ENCODE data around the gene DUSP9. TPM values are rescaled to one million over a fixed set of nuclear protein-coding genes. Genes with fewer than 3 reads are reported as not detected.

DUSP9 gene
- total RNA-seq, 5 donors from 2014 or later (not counting 1 experiment from before 2014, with no cell fraction given), result 0.13 to 0.19 TPM; not detected in 3

- no CpG with 5 or more reads among the region's 9 CpGs for WGBS (ENCODE audit: insufficient coverage)
- H3K27me3 Mint-ChIP-seq, result peaks cover 3 to 15% of the 10 kb centered on the region in 2 donors
- H3K4me3 ChIP-seq (ENCODE audit: control insufficient read depth in 1 of 2, extremely low read depth in 1 of 2, low read length in 1 of 2), result no peak overlapping the region
- ChIA-PET CTCF (no interaction called here), POLR2A (no interaction called here)
- H3K27me3 ChIP-seq (replicated peaks in 1 of 2; ENCODE audit: control insufficient read depth in 2 of 2, extremely low read depth in 1 of 2, insufficient read depth in 2 of 2, low read length in 1 of 2), result peaks cover 0 to 11% of the 10 kb centered on the region in 2 experiments
- H3K36me3 Mint-ChIP-seq, result peaks cover 4% of the 10 kb centered on the region
- DNase-seq (no peak), ATAC-seq (replicated peaks in 1 of 4) (no peak)
- H3K4me1 Mint-ChIP-seq, result no peaks in the 10 kb centered on the region
- no peaks in the 10 kb centered on the region for H3K9me3 ChIP-seq
- no peak overlapping the region for H3K4me3 Mint-ChIP-seq
- H3K9me3 Mint-ChIP-seq, result peaks cover 0 to 5% (median 5%) of the 10 kb centered on the region in 3 donors
- H3K27ac Mint-ChIP-seq, result no peak overlapping the region
- H3K4me1 ChIP-seq (ENCODE audit: control insufficient read depth in 1 of 2, extremely low read depth in 1 of 2, insufficient read depth in 2 of 2, low read length in 2 of 2), result no peaks in the 10 kb centered on the region
- no peak overlapping the region for H3K27ac ChIP-seq (ENCODE audit: low read length)
- no peaks in the 10 kb centered on the region for H3K36me3 ChIP-seq (ENCODE audit: control insufficient read depth in 2 of 2, extremely low read depth in 1 of 2, insufficient read depth in 1 of 2, low read length in 1 of 2)
Observed at GRCh38 chrX:153634236-153634635, 12.8 kb upstream of the DUSP9 start.

- Histone ChIP-seq H3K4me3 (ENCODE audit: control insufficient read depth in 1 of 2, extremely low read depth in 1 of 2, low read length in 1 of 2) (no peak overlapping the region), H3K9me3 (no peaks in the 10 kb centered on the region), H3K27me3 (replicated peaks in 1 of 2; ENCODE audit: control insufficient read depth in 2 of 2, extremely low read depth in 1 of 2, insufficient read depth in 2 of 2, low read length in 1 of 2) (peaks cover 0 to 17% of the 10 kb centered on the region in 2 experiments), H3K4me1 (ENCODE audit: control insufficient read depth in 1 of 2, extremely low read depth in 1 of 2, insufficient read depth in 2 of 2, low read length in 2 of 2) (no peaks in the 10 kb centered on the region), H3K27ac (ENCODE audit: low read length) (no peak overlapping the region), H3K36me3 (ENCODE audit: control insufficient read depth in 2 of 2, extremely low read depth in 1 of 2, insufficient read depth in 1 of 2, low read length in 1 of 2) (no peaks in the 10 kb centered on the region)
- H3K4me3 Mint-ChIP-seq, result no peak overlapping the region
- 70% methylated on average over 4 of the region's 15 CpGs for WGBS (ENCODE audit: insufficient coverage)
- ChIA-PET POLR2A (no interaction called here), CTCF (no interaction called here)
- H3K36me3 Mint-ChIP-seq, result peaks cover 4% of the 10 kb centered on the region
- no peaks in the 10 kb centered on the region for H3K4me1 Mint-ChIP-seq
- H3K27me3 Mint-ChIP-seq, result peaks cover 3 to 15% of the 10 kb centered on the region in 2 donors
- ATAC-seq (replicated peaks in 1 of 4) (no peak), DNase-seq (no peak)
- H3K27ac Mint-ChIP-seq, result no peak overlapping the region
- H3K9me3 Mint-ChIP-seq, result peaks cover 0 to 5% (median 5%) of the 10 kb centered on the region in 3 donors
Observed at GRCh38 chrX:153634832-153635231, 12.2 kb upstream of the DUSP9 start.

- H3K4me3 ChIP-seq (ENCODE audit: control insufficient read depth in 1 of 2, extremely low read depth in 1 of 2, low read length in 1 of 2), result no peak overlapping the region
- peaks cover 3 to 15% of the 10 kb centered on the region in 2 donors for H3K27me3 Mint-ChIP-seq
- H3K9me3 ChIP-seq, result no peaks in the 10 kb centered on the region
- H3K4me3 Mint-ChIP-seq, result no peak overlapping the region
- DNase-seq (no peak), ATAC-seq (replicated peaks in 1 of 4) (no peak)
- 90% methylated on average over 4 of the region's 6 CpGs for WGBS (ENCODE audit: insufficient coverage)
- H3K27ac Mint-ChIP-seq, result no peak overlapping the region
- peaks cover 0 to 23% of the 10 kb centered on the region in 2 experiments for H3K27me3 ChIP-seq (replicated peaks in 1 of 2; ENCODE audit: control insufficient read depth in 2 of 2, extremely low read depth in 1 of 2, insufficient read depth in 2 of 2, low read length in 1 of 2)
- no peaks in the 10 kb centered on the region for H3K4me1 Mint-ChIP-seq
- peaks cover 0 to 5% (median 5%) of the 10 kb centered on the region in 3 donors for H3K9me3 Mint-ChIP-seq
- no peak overlapping the region for H3K27ac ChIP-seq (ENCODE audit: low read length)
- H3K4me1 ChIP-seq (ENCODE audit: control insufficient read depth in 1 of 2, extremely low read depth in 1 of 2, insufficient read depth in 2 of 2, low read length in 2 of 2), result no peaks in the 10 kb centered on the region
- H3K36me3 ChIP-seq (ENCODE audit: control insufficient read depth in 2 of 2, extremely low read depth in 1 of 2, insufficient read depth in 1 of 2, low read length in 1 of 2), result no peaks in the 10 kb centered on the region
- peaks cover 4% of the 10 kb centered on the region for H3K36me3 Mint-ChIP-seq
- CTCF ChIA-PET, result interaction anchor here in 1 of 2 donors (0.6 kb wide), 1 partner anchor 10 kb away, joined by 3 read pairs; no protein-coding TSS in a partner anchor
- POLR2A ChIA-PET, result no interaction called here
Observed at GRCh38 chrX:153635388-153635787, 11.6 kb upstream of the DUSP9 start.

- Histone ChIP-seq H3K9me3 (no peaks in the 10 kb centered on the region), H3K27me3 (replicated peaks in 1 of 2; ENCODE audit: control insufficient read depth in 2 of 2, extremely low read depth in 1 of 2, insufficient read depth in 2 of 2, low read length in 1 of 2) (peaks cover 0 to 29% of the 10 kb centered on the region in 2 experiments), H3K4me1 (ENCODE audit: control insufficient read depth in 1 of 2, extremely low read depth in 1 of 2, insufficient read depth in 2 of 2, low read length in 2 of 2) (no peaks in the 10 kb centered on the region), H3K27ac (ENCODE audit: low read length) (no peak overlapping the region), H3K36me3 (ENCODE audit: control insufficient read depth in 2 of 2, extremely low read depth in 1 of 2, insufficient read depth in 1 of 2, low read length in 1 of 2) (no peaks in the 10 kb centered on the region), H3K4me3 (ENCODE audit: control insufficient read depth in 1 of 2, extremely low read depth in 1 of 2, low read length in 1 of 2) (no peak overlapping the region)
- Mint-ChIP-seq H3K4me1 (peaks cover 0 to 1% (median 0%) of the 10 kb centered on the region in 3 donors), H3K9me3 (peaks cover 0 to 3% (median 3%) of the 10 kb centered on the region in 3 donors), H3K4me3 (no peak overlapping the region), H3K27me3 (peaks cover 6 to 17% of the 10 kb centered on the region in 2 donors), H3K27ac (no peak overlapping the region), H3K36me3 (peaks cover 2% of the 10 kb centered on the region)
- POLR2A ChIA-PET, result no interaction called here
- WGBS (ENCODE audit: insufficient coverage), result 80% methylated on average over 4 of the region's 21 CpGs
- CTCF ChIA-PET, result interaction anchor here in 1 of 2 donors (0.6 to 1.0 kb wide), 2 partner anchors 9 to 31 kb away, joined by 3 read pairs; no protein-coding TSS in a partner anchor
- DNase-seq (peak in 3 of 35 experiments; percentile 11 to 33 (median 12)), ATAC-seq (replicated peaks in 1 of 4) (peak in 2 of 4 experiments; percentile 50 to 60)
Observed at GRCh38 chrX:153635788-153636668, 11.0 kb upstream of the DUSP9 start.

- H3K4me3 ChIP-seq (ENCODE audit: control insufficient read depth in 1 of 2, extremely low read depth in 1 of 2, low read length in 1 of 2), result no peak overlapping the region
- H3K4me3 Mint-ChIP-seq, result no peak overlapping the region
- no peaks in the 10 kb centered on the region for H3K9me3 Mint-ChIP-seq
- no peak overlapping the region for H3K27ac Mint-ChIP-seq
- ATAC-seq (replicated peaks in 1 of 4), result no peak
- H3K4me1 ChIP-seq (ENCODE audit: control insufficient read depth in 1 of 2, extremely low read depth in 1 of 2, insufficient read depth in 2 of 2, low read length in 2 of 2), result peaks cover 0 to 5% of the 10 kb centered on the region in 2 experiments
- H3K4me1 Mint-ChIP-seq, result peaks cover 4 to 6% (median 5%) of the 10 kb centered on the region in 3 donors
- peaks cover 0 to 36% of the 10 kb centered on the region in 2 experiments for H3K27me3 ChIP-seq (replicated peaks in 1 of 2; ENCODE audit: control insufficient read depth in 2 of 2, extremely low read depth in 1 of 2, insufficient read depth in 2 of 2, low read length in 1 of 2)
- peaks cover 11 to 19% of the 10 kb centered on the region in 2 donors for H3K27me3 Mint-ChIP-seq
- WGBS (ENCODE audit: insufficient coverage), result 90% methylated on average over 2 of the region's 5 CpGs
- no peak for DNase-seq
- no peaks in the 10 kb centered on the region for H3K9me3 ChIP-seq
- H3K36me3 ChIP-seq (ENCODE audit: control insufficient read depth in 2 of 2, extremely low read depth in 1 of 2, insufficient read depth in 1 of 2, low read length in 1 of 2), result no peaks in the 10 kb centered on the region
- POLR2A ChIA-PET, result no interaction called here
- no peaks in the 10 kb centered on the region for H3K36me3 Mint-ChIP-seq
- H3K27ac ChIP-seq (ENCODE audit: low read length), result no peak overlapping the region
- CTCF ChIA-PET, result interaction anchor here in 1 of 2 donors (1.0 kb wide), 1 partner anchor 31 kb away, joined by 3 read pairs; no protein-coding TSS in a partner anchor
Observed at GRCh38 chrX:153636716-153637115, 10.3 kb upstream of the DUSP9 start.

GRCh38 chrX:153637121-153638040, 9.6 kb upstream of the DUSP9 start:
- ChIA-PET POLR2A (no interaction called here), CTCF (no interaction called here)
- WGBS (ENCODE audit: insufficient coverage), result 76% methylated on average over 3 of the region's 27 CpGs
- Histone ChIP-seq H3K36me3 (ENCODE audit: control insufficient read depth in 2 of 2, extremely low read depth in 1 of 2, insufficient read depth in 1 of 2, low read length in 1 of 2) (no peaks in the 10 kb centered on the region), H3K9me3 (no peaks in the 10 kb centered on the region), H3K27ac (ENCODE audit: low read length) (no peak overlapping the region), H3K27me3 (replicated peaks in 1 of 2; ENCODE audit: control insufficient read depth in 2 of 2, extremely low read depth in 1 of 2, insufficient read depth in 2 of 2, low read length in 1 of 2) (peaks cover 0 to 39% of the 10 kb centered on the region in 2 experiments), H3K4me3 (ENCODE audit: control insufficient read depth in 1 of 2, extremely low read depth in 1 of 2, low read length in 1 of 2) (no peak overlapping the region), H3K4me1 (ENCODE audit: control insufficient read depth in 1 of 2, extremely low read depth in 1 of 2, insufficient read depth in 2 of 2, low read length in 2 of 2) (peaks cover 0 to 8% of the 10 kb centered on the region in 2 experiments)
- no peak overlapping the region for H3K27ac Mint-ChIP-seq
- DNase-seq, result no peak
- H3K27me3 Mint-ChIP-seq, result peaks cover 12 to 20% of the 10 kb centered on the region in 2 donors
- ATAC-seq (replicated peaks in 1 of 4), result no peak
- peaks cover 4 to 6% (median 6%) of the 10 kb centered on the region in 3 donors for H3K4me1 Mint-ChIP-seq
- H3K9me3 Mint-ChIP-seq, result no peaks in the 10 kb centered on the region
- no peak overlapping the region for H3K4me3 Mint-ChIP-seq
- no peaks in the 10 kb centered on the region for H3K36me3 Mint-ChIP-seq
